Measurements from ENCODE around the gene HS3ST6. TPM values are rescaled to one million over a fixed set of nuclear protein-coding genes. Genes with fewer than 3 reads are reported as not detected.
"Not testable (repeated sequence)": the region's sequence is repeated elsewhere in the genome, so short reads cannot be mapped to it uniquely, and the experiment has no call there.

Gene HS3ST6
- total and polyA plus RNA-seq, 4 donors: 0.40 to 5.9 (median 1.4) TPM

- Histone ChIP-seq H3K4me1 (ENCODE audit: control insufficient read depth in 5 of 5, insufficient read depth in 5 of 5, low read length in 5 of 5) (peaks cover 0 to 2% (median 0%) of the 10 kb centered on the region in 5 donors), H3K36me3 (ENCODE audit: control insufficient read depth in 4 of 4, insufficient read depth in 4 of 4, low read length in 4 of 4) (no peaks in the 10 kb centered on the region), H3K27ac (ENCODE audit: low read depth in 1 of 2, low read length in 1 of 2) (peak overlapping the region in 1 of 2 donors; percentile 61), H3K4me3 (no peak overlapping the region), H3K27me3 (ENCODE audit: control insufficient read depth in 3 of 3, insufficient read depth in 3 of 3, low read length in 2 of 3) (peaks cover 0 to 10% (median 0%) of the 10 kb centered on the region in 3 donors), H3K9ac (ENCODE audit: insufficient read depth in 1 of 2, low read length in 2 of 2) (no peak overlapping the region), H3K9me3 (ENCODE audit: control insufficient read depth in 4 of 4, insufficient read depth in 3 of 4, low read length in 3 of 4) (peaks cover 0 to 1% (median 0%) of the 10 kb centered on the region in 4 donors)
- ATAC-seq (ENCODE audit: insufficient read depth, low FRiP score) (no peak), DNase-seq (no peak)
- 57 to 73% methylated on average over 9 of the region's 9 CpGs for WGBS, 2 donors
- no peak for TF ChIP-seq CTCF (IDR thresholded peaks at IDR 0.05; ENCODE audit: control extremely low read depth, extremely low read depth)
These were observed 17.8 kb downstream of the HS3ST6 start for GRCh38 chr16:1900452-1900774.

GRCh38 chr16:1899641-1900451, 18.4 kb downstream of the HS3ST6 start:
- Histone ChIP-seq H3K4me3 (no peak overlapping the region), H3K9me3 (ENCODE audit: control insufficient read depth in 4 of 4, insufficient read depth in 3 of 4, low read length in 3 of 4) (peaks cover 0 to 1% (median 0%) of the 10 kb centered on the region in 4 donors), H3K4me1 (ENCODE audit: control insufficient read depth in 5 of 5, insufficient read depth in 5 of 5, low read length in 5 of 5) (peaks cover 0 to 2% (median 0%) of the 10 kb centered on the region in 5 donors), H3K9ac (ENCODE audit: insufficient read depth in 1 of 2, low read length in 2 of 2) (no peak overlapping the region), H3K27me3 (ENCODE audit: control insufficient read depth in 3 of 3, insufficient read depth in 3 of 3, low read length in 2 of 3) (peaks cover 0 to 10% (median 0%) of the 10 kb centered on the region in 3 donors), H3K36me3 (ENCODE audit: control insufficient read depth in 4 of 4, insufficient read depth in 4 of 4, low read length in 4 of 4) (no peaks in the 10 kb centered on the region), H3K27ac (ENCODE audit: low read depth in 1 of 2, low read length in 1 of 2) (peak overlapping the region in 1 of 2 donors; percentile 61)
- ATAC-seq (ENCODE audit: insufficient read depth, low FRiP score): no peak
- 77 to 83% methylated on average over 16 of the region's 16 CpGs for WGBS, 2 donors
- no peak for TF ChIP-seq CTCF (IDR thresholded peaks at IDR 0.05; ENCODE audit: control extremely low read depth, extremely low read depth)
- peak in 1 of 3 donors; percentile 24 for DNase-seq

GRCh38 chr16:1897692-1898091, 20.5 kb downstream of the HS3ST6 start:
- 83 to 84% methylated on average over 2 of the region's 2 CpGs for WGBS, 2 donors
- not testable (repeated sequence) for H3K4me3 ChIP-seq; H3K36me3 ChIP-seq (ENCODE audit: control insufficient read depth in 4 of 4, insufficient read depth in 4 of 4, low read length in 4 of 4); H3K27me3 ChIP-seq (ENCODE audit: control insufficient read depth in 3 of 3, insufficient read depth in 3 of 3, low read length in 2 of 3); DNase-seq; H3K9ac ChIP-seq (ENCODE audit: insufficient read depth in 1 of 2, low read length in 2 of 2); ATAC-seq (ENCODE audit: insufficient read depth, low FRiP score); H3K4me1 ChIP-seq (ENCODE audit: control insufficient read depth in 5 of 5, insufficient read depth in 5 of 5, low read length in 5 of 5); H3K9me3 ChIP-seq (ENCODE audit: control insufficient read depth in 4 of 4, insufficient read depth in 3 of 4, low read length in 3 of 4); H3K27ac ChIP-seq (ENCODE audit: low read depth in 1 of 2, low read length in 1 of 2)

- TF ChIP-seq CTCF (IDR thresholded peaks at IDR 0.05; ENCODE audit: control extremely low read depth, extremely low read depth): no peak
- WGBS, 2 donors: 75 to 83% methylated on average over 27 of the region's 27 CpGs
- H3K9ac ChIP-seq (ENCODE audit: insufficient read depth in 1 of 2, low read length in 2 of 2): no peak overlapping the region
- no peaks in the 10 kb centered on the region for H3K9me3 ChIP-seq (ENCODE audit: control insufficient read depth in 4 of 4, insufficient read depth in 3 of 4, low read length in 3 of 4)
- no peaks in the 10 kb centered on the region for H3K36me3 ChIP-seq (ENCODE audit: control insufficient read depth in 4 of 4, insufficient read depth in 4 of 4, low read length in 4 of 4)
- DNase-seq (no peak), ATAC-seq (ENCODE audit: insufficient read depth, low FRiP score) (no peak)
- H3K4me1 ChIP-seq (ENCODE audit: control insufficient read depth in 5 of 5, insufficient read depth in 5 of 5, low read length in 5 of 5): peaks cover 0 to 2% (median 0%) of the 10 kb centered on the region in 5 donors
- no peak overlapping the region for H3K27ac ChIP-seq (ENCODE audit: low read depth in 1 of 2, low read length in 1 of 2)
- no peak overlapping the region for H3K4me3 ChIP-seq
- peaks cover 0 to 4% (median 0%) of the 10 kb centered on the region in 3 donors for H3K27me3 ChIP-seq (ENCODE audit: control insufficient read depth in 3 of 3, insufficient read depth in 3 of 3, low read length in 2 of 3)
These were observed 22.1 kb downstream of the HS3ST6 start for GRCh38 chr16:1895949-1896675.

Data from lung (tissue), 12 donors.